PFSK-1 (cell line): Measurements from ENCODE around the gene NTN1.

Source experiments
- FOXP2 ChIP-seq: optimal IDR thresholded peaks from 2 replicates; pipeline ENCODE3; 2011; ENCODE audit warnings: borderline replicate concordance, control low read depth, inconsistent platforms; ENCODE audit not compliant: insufficient read depth; ENCODE audit errors: extremely low read length, extremely low read depth
- REST ChIP-seq, 2 experiments: IDR thresholded peaks; 2 replicates each; pipeline versions ENCODE4 v1.6.1 to v1.8.0; 2011 to 2012; ENCODE audit warnings: low read depth in 2 of 2, low read length in 2 of 2, control low read depth in 1 of 2, inconsistent platforms in 1 of 2, mild to moderate bottlenecking in 1 of 2, moderate library complexity in 1 of 2; ENCODE audit not compliant: insufficient read depth in 1 of 2
- SIN3A ChIP-seq: IDR thresholded peaks from 2 replicates; pipeline ENCODE4 v1.6.1; 2012; ENCODE audit warnings: mild to moderate bottlenecking, low read length, moderate library complexity, borderline replicate concordance; ENCODE audit not compliant: insufficient read depth

- TF ChIP-seq SIN3A (no peak), FOXP2 (no peak), REST (IDR thresholded peaks at IDR 0.05; ENCODE audit: insufficient read depth in 1 of 2, low read depth in 2 of 2, low read length in 2 of 2) (no peak)
Observed at GRCh38 chr17:9053406-9053805, 32.1 kb downstream of the NTN1 start.
